GM12865 (cell line): ENCODE results near the gene HLA-A.

Experiments used
- DNase-seq: peaks from one replicate; pipeline ENCODE4 v3.0.0; 2010; ENCODE audit warnings: low read depth
- H3K4me3 ChIP-seq: 2 replicates; pipeline ENCODE4 v1.5.1; 2011; ENCODE audit warnings: mild to moderate bottlenecking, low read depth, low read length, control low read depth
- CTCF ChIP-seq: IDR thresholded peaks from 2 replicates; pipeline ENCODE4 v1.5.1; 2011; ENCODE audit warnings: low read length, control low read depth, low read depth, inconsistent platforms; ENCODE audit not compliant: insufficient read depth; ENCODE audit errors: missing control alignments

HLA-A gene

GRCh38 chr6:29941916-29942274 lies 437 bp upstream of the HLA-A start:
- peak overlapping the region; percentile 94 for H3K4me3 ChIP-seq
- no peak for DNase-seq

GRCh38 chr6:29943053-29943966 lies 978 bp downstream of the HLA-A start:
- peak; percentile 44 for DNase-seq
- H3K4me3 ChIP-seq, result peak overlapping the region; percentile 94
- no peak for TF ChIP-seq CTCF

More at GRCh38 chr6:29941916-29942274, 437 bp upstream of the HLA-A start:
- no peak for TF ChIP-seq CTCF

GRCh38 chr6:29945281-29945820 lies 3.0 kb downstream of the HLA-A start:
- H3K4me3 ChIP-seq, result peak overlapping the region; percentile 94
- TF ChIP-seq CTCF, result no peak
- DNase-seq, result no peak

GRCh38 chr6:29946223-29947076 lies 4.1 kb downstream of the HLA-A start:
- no peak overlapping the region for H3K4me3 ChIP-seq
- DNase-seq, result no peak
- TF ChIP-seq CTCF, result no peak

- TF ChIP-seq CTCF, result no peak
- no peak overlapping the region for H3K4me3 ChIP-seq
- no peak for DNase-seq
Measured at GRCh38 chr6:29947077-29947980, 5.0 kb downstream of the HLA-A start.

- no peak for TF ChIP-seq CTCF
- DNase-seq, result no peak
- H3K4me3 ChIP-seq, result no peak overlapping the region
Measured at GRCh38 chr6:29948277-29948676, 5.9 kb downstream of the HLA-A start.
